B cell (primary cell): Measurements from ENCODE around the gene OXA1L. TPM values are rescaled to one million over a fixed set of nuclear protein-coding genes. Genes with fewer than 3 reads are reported as not detected.
"Not testable (repeated sequence)": the region's sequence is repeated elsewhere in the genome, so short reads cannot be mapped to it uniquely, and the experiment has no call there.

Experiments
- ATAC-seq: fragments of 200-7000 bp; cut with Tn5 transposase; one replicate; pipeline ENCODE4 v1.10.0; 2021; ENCODE audit warnings: low read depth, mild to moderate bottlenecking, moderate number of reproducible peaks, moderate library complexity
- CTCF ChIA-PET: fragments of 350-600 bp; sonication (Branson Sonifier 250); formaldehyde crosslinking; loops from one replicate; lab custom pipeline; 2021; ENCODE audit warnings: antibody characterized with exemption, inconsistent platforms; lab: Charles Lee
- POLR2A ChIA-PET: fragments of 350-600 bp; sonication (Branson Sonifier 250); formaldehyde crosslinking; loops from one replicate; lab custom pipeline; 2021; ENCODE audit warnings: antibody characterized with exemption; lab: Charles Lee
- DNase-seq: peaks from one replicate; pipeline ENCODE4 v3.0.0; 2013
- H2AFZ ChIP-seq: 2 replicates; pipeline ENCODE4 v1.6.1; 2012; ENCODE audit warnings: mild to moderate bottlenecking, low read depth, low read length; ENCODE audit not compliant: insufficient read depth, poor library complexity, severe bottlenecking
- H3K27ac ChIP-seq, 2 donors: 1 replicate in 1 of 2; 2 replicates in 1 of 2; pipeline ENCODE4 v1.5.1; 2012 to 2013; ENCODE audit warnings: low read length in 2 of 2, mild to moderate bottlenecking in 2 of 2, moderate library complexity in 1 of 2
- H3K27me3 ChIP-seq, 4 experiments: fragments of 200-600 bp in 1 of 4; sonication (generic) in 1 of 4; replicated peaks in 1 of 4; 1 replicate in 2 of 4; 2 replicates in 2 of 4; pipeline versions ENCODE4 v1.6.1 to v1.7.0; 2013 to 2016; ENCODE audit warnings: low read length in 3 of 4, mild to moderate bottlenecking in 2 of 4, mixed read lengths in 1 of 4, moderate library complexity in 1 of 4; ENCODE audit not compliant: insufficient read depth in 4 of 4, control insufficient read depth in 3 of 4; ENCODE audit errors: control extremely low read depth in 1 of 4
- H3K36me3 ChIP-seq, 2 experiments: replicated peaks in 1 of 2; 1 replicate in 1 of 2; 2 replicates in 1 of 2; pipeline versions ENCODE4 v1.6.1 to v1.7.1; 2013; ENCODE audit warnings: low read length in 1 of 2; ENCODE audit not compliant: insufficient read depth in 2 of 2, control insufficient read depth in 1 of 2; ENCODE audit errors: control extremely low read depth in 1 of 2, extremely low read depth in 1 of 2
- H3K4me1 ChIP-seq, 2 donors: fragments of 200-600 bp in 1 of 2; sonication (generic) in 1 of 2; 1 replicate in 1 of 2; 2 replicates in 1 of 2; pipeline versions ENCODE4 v1.5.1 to v1.6.1; 2013 to 2017; ENCODE audit warnings: low read length in 2 of 2; ENCODE audit not compliant: control insufficient read depth in 2 of 2, insufficient read depth in 2 of 2
- H3K4me2 ChIP-seq: replicated peaks from 2 replicates; pipeline ENCODE3; 2012; ENCODE audit warnings: mild to moderate bottlenecking, low read depth, low read length; ENCODE audit not compliant: poor library complexity, severe bottlenecking
- H3K4me3 ChIP-seq, 5 experiments: fragments of 200-600 bp in 1 of 5; sonication (generic) in 1 of 5; 1 replicate in 3 of 5; 2 replicates in 2 of 5; pipeline versions ENCODE4 v1.5.1 to v1.7.0; 2011 to 2016; ENCODE audit warnings: low read length in 4 of 5, mild to moderate bottlenecking in 4 of 5, low read depth in 2 of 5, control low read depth in 1 of 5, moderate library complexity in 1 of 5; ENCODE audit not compliant: insufficient read depth in 1 of 5; ENCODE audit errors: control extremely low read depth in 1 of 5, extremely low read depth in 1 of 5
- H3K79me2 ChIP-seq: fragments of 200-600 bp; sonication (generic); one replicate; pipeline ENCODE4 v1.6.0; 2016; ENCODE audit warnings: low read length; ENCODE audit not compliant: control insufficient read depth, insufficient read depth
- H3K9ac ChIP-seq: fragments of 200-600 bp; sonication (generic); 2 replicates; pipeline ENCODE4 v1.6.1; 2017; ENCODE audit warnings: mild to moderate bottlenecking, low read length, moderate library complexity
- H3K9me3 ChIP-seq, 3 donors: one replicate each; pipeline versions ENCODE4 v1.6.1 to v1.7.1; 2013; ENCODE audit warnings: low read length in 2 of 3; ENCODE audit not compliant: control insufficient read depth in 2 of 3, insufficient read depth in 1 of 3; ENCODE audit errors: control extremely low read depth in 1 of 3
- H4K20me1 ChIP-seq: 2 replicates; pipeline ENCODE4 v1.6.0; 2012; ENCODE audit warnings: mild to moderate bottlenecking, low read length; ENCODE audit not compliant: insufficient read depth, control insufficient read depth, poor library complexity, severe bottlenecking
- H3K27ac Mint-ChIP-seq: one replicate; pipeline ENCODE4 v1.8.0; 2021; ENCODE audit warnings: mixed read lengths
- H3K27me3 Mint-ChIP-seq: one replicate; pipeline ENCODE4 v1.8.0; 2021; ENCODE audit warnings: mixed read lengths
- H3K4me1 Mint-ChIP-seq: one replicate; pipeline ENCODE4 v1.8.0; 2021; ENCODE audit warnings: mixed read lengths
- H3K4me3 Mint-ChIP-seq: one replicate; pipeline ENCODE4 v1.8.0; 2021; ENCODE audit warnings: mixed read lengths
- H3K9me3 Mint-ChIP-seq: one replicate; pipeline ENCODE4 v1.8.0; 2022; ENCODE audit warnings: mixed read lengths; ENCODE audit not compliant: insufficient read depth
- CTCF ChIP-seq: fragments of 200-600 bp; IDR thresholded peaks from one replicate; pipeline ENCODE4 v1.8.0; 2022; ENCODE audit warnings: antibody characterized with exemption, mild to moderate bottlenecking
- EZH2 ChIP-seq: IDR thresholded peaks from 2 replicates; pipeline ENCODE4 v1.6.1; 2012; ENCODE audit warnings: borderline replicate concordance, low read depth, mild to moderate bottlenecking, moderate library complexity, low read length; ENCODE audit not compliant: insufficient read depth, poor library complexity, severe bottlenecking
- WGBS: methylation state at CpG from one replicate; pipeline ENCODE4 v1.1.5; 2013; ENCODE audit warnings: missing lambda C conversion rate; ENCODE audit not compliant: insufficient coverage; 5-methylcytosine and 5-hydroxymethylcytosine counted together
- intact Hi-C: fragments of 100-400 bp; cut with micrococcal nuclease; formaldehyde crosslinking; loops from one replicate; pipeline ENCODE4 v1.10.0; 2022
- polyA plus RNA-seq: library from polyadenylated mRNA; depleted of rRNA; stranded (reverse); fragments of >200 nt; gene quantifications from 2 replicates; pipeline ENCODE4 v1.2.3, GENCODE V29; 2012
- total RNA-seq, 2 donors: library from RNA; stranded (reverse); fragments of 120-200 nt in 1 of 2; gene quantifications; 1 replicate in 1 of 2; 2 replicates in 1 of 2; pipeline versions ENCODE4 v1.2.3 to v1.2.4, GENCODE V29; 2013 to 2022

Gene OXA1L
- total and polyA plus RNA-seq, 2 donors (not counting 1 experiment from before 2014, with no cell fraction given), result 147 to 201 TPM

- Histone ChIP-seq H4K20me1 (no peaks in the 10 kb centered on the region), H3K4me1 (no peaks in the 10 kb centered on the region), H3K27me3 (no peaks in the 10 kb centered on the region), H3K4me2 (no peak overlapping the region), H3K79me2 (no peaks in the 10 kb centered on the region), H3K9ac (no peak overlapping the region), H3K36me3 (no peaks in the 10 kb centered on the region), H3K9me3 (no peaks in the 10 kb centered on the region), H2AFZ (no peak overlapping the region), H3K27ac (no peak overlapping the region), H3K4me3 (no peak overlapping the region)
- CTCF ChIA-PET, result no interaction called here
- Mint-ChIP-seq H3K4me3 (no peak overlapping the region), H3K27ac (no peak overlapping the region), H3K4me1 (peaks cover 5% of the 10 kb centered on the region), H3K9me3 (no peaks in the 10 kb centered on the region), H3K27me3 (peaks cover 9% of the 10 kb centered on the region)
- intact Hi-C loops, result no loop called here
- POLR2A ChIA-PET, result no interaction called here
- TF ChIP-seq CTCF (no peak), EZH2 (no peak)
- DNase-seq, result no peak
- ATAC-seq, result no peak
- WGBS, result 82% methylated on average over 1 of the region's 2 CpGs
Observed at GRCh38 chr14:22733829-22734228, 32.7 kb upstream of the OXA1L start.

DNA sequence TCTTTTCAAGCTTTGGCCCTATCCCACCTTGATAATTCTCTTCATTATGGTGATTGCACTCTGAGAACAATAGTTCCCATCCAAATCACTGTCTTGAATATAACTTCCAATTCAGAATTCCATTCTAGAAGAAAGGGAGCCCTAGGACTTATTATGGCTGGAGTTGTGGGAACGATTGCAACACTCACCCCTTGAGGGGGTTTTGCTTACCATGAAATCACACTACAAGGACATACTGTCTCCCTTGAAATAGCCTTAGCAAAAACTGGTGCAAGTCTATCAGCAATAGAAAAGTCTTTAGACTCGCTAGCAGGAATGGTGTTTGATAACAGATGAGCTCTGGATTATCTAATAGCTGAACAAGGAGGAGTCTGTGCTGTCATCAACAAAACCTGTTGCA lies 31.4 kb upstream of the OXA1L start:
- ChIA-PET POLR2A (no interaction called here), CTCF (interaction anchor here (0.7 to 0.8 kb wide), 2 partner anchors 12 to 116 kb away, joined by 3 read pairs; no protein-coding TSS in a partner anchor)
- peaks cover 5% of the 10 kb centered on the region for H3K4me1 Mint-ChIP-seq
- H3K4me3 Mint-ChIP-seq, result no peak overlapping the region
- DNase-seq (no peak), ATAC-seq (no peak)
- H3K9me3 Mint-ChIP-seq, result no peaks in the 10 kb centered on the region
- no peaks in the 10 kb centered on the region for H3K79me2 ChIP-seq
- peaks cover 9% of the 10 kb centered on the region for H3K27me3 Mint-ChIP-seq
- H3K27ac Mint-ChIP-seq, result no peak overlapping the region
- no peak overlapping the region for H3K4me2 ChIP-seq
- H3K27me3 ChIP-seq, result no peaks in the 10 kb centered on the region
- intact Hi-C loops, result no loop called here
- TF ChIP-seq EZH2 (no peak), CTCF (no peak)
- WGBS, result no CpG with 5 or more reads among the region's 2 CpGs
- no peak overlapping the region for H3K9ac ChIP-seq
- H4K20me1 ChIP-seq, result no peaks in the 10 kb centered on the region
- no peaks in the 10 kb centered on the region for H3K4me1 ChIP-seq
- H3K9me3 ChIP-seq, result no peaks in the 10 kb centered on the region
- H2AFZ ChIP-seq, result no peak overlapping the region
- H3K27ac ChIP-seq, result no peak overlapping the region
- no peak overlapping the region for H3K4me3 ChIP-seq
- H3K36me3 ChIP-seq, result no peaks in the 10 kb centered on the region

- intact Hi-C loops, H3K4me1 Mint-ChIP-seq, H2AFZ ChIP-seq, H3K4me1 ChIP-seq, H4K20me1 ChIP-seq, H3K4me3 Mint-ChIP-seq, H3K9ac ChIP-seq, DNase-seq, H3K27ac Mint-ChIP-seq, CTCF ChIA-PET, H3K79me2 ChIP-seq, H3K9me3 Mint-ChIP-seq, H3K4me2 ChIP-seq, H3K27me3 ChIP-seq, ATAC-seq, H3K36me3 ChIP-seq, H3K27ac ChIP-seq, H3K4me3 ChIP-seq, H3K9me3 ChIP-seq, H3K27me3 Mint-ChIP-seq, POLR2A ChIA-PET: not testable (repeated sequence)
- 99% methylated on average over 9 of the region's 14 CpGs for WGBS
Observed at GRCh38 chr14:22736384-22736783, 30.1 kb upstream of the OXA1L start.
